ENCODE measurements around the gene TREML4. TPM values are rescaled to one million over a fixed set of nuclear protein-coding genes. Genes with fewer than 3 reads are reported as not detected.

Gene TREML4
- total RNA-seq, 1 experiment from 2014 or later = not detected

- no peak for TF ChIP-seq TCF7L2 (IDR thresholded peaks at IDR 0.05; ENCODE audit: borderline replicate concordance, extremely low read depth, insufficient read depth, insufficient read length)
- no peak for TF ChIP-seq FOSL1 (IDR thresholded peaks at IDR 0.05; ENCODE audit: low read depth)
- no peak for TF ChIP-seq SRF (IDR thresholded peaks at IDR 0.05; ENCODE audit: low read depth)
Observed at GRCh38 chr6:41216616-41217015, 11.5 kb upstream of the TREML4 start (continued).

- Histone ChIP-seq H3K4me2 (ENCODE audit: low read length) (no peak overlapping the region), H4K20me1 (ENCODE audit: insufficient read depth) (no peaks in the 10 kb centered on the region), H3K79me2 (ENCODE audit: insufficient read depth, low read length) (no peaks in the 10 kb centered on the region), H3K4me1 (ENCODE audit: control insufficient read depth in 1 of 2, insufficient read depth in 2 of 2, low read length in 2 of 2) (no peaks in the 10 kb centered on the region), H3K9me3 (ENCODE audit: control insufficient read depth in 1 of 2, insufficient read depth in 1 of 2, low read depth in 1 of 2, low read length in 2 of 2) (peaks cover 0 to 5% of the 10 kb centered on the region in 2 experiments; a peak in 1 of 4 replicates), H3K27me3 (ENCODE audit: insufficient read depth, low read length) (peaks cover 24% of the 10 kb centered on the region), H3K36me3 (ENCODE audit: control insufficient read depth in 1 of 2, insufficient read depth in 2 of 2, low read length in 2 of 2) (no peaks in the 10 kb centered on the region), H2AFZ (ENCODE audit: low read depth, low read length, poor library complexity, severe bottlenecking) (no peak overlapping the region), H3K27ac (ENCODE audit: low read depth, low read length) (no peak overlapping the region), H3K4me3 (replicated peaks in 1 of 2; ENCODE audit: low read depth in 1 of 2, low read length in 2 of 2) (no peak overlapping the region), H3K9me2 (ENCODE audit: insufficient read depth) (no peaks in the 10 kb centered on the region), H3K9ac (ENCODE audit: low read length) (no peak overlapping the region)
- RAD21 ChIA-PET (ENCODE audit: low non-redundant PET in 1 of 2, low total read pairs in 2 of 2, uncharacterized antibody in 2 of 2, unreplicated experiment in 2 of 2) = no interaction called here
- POLR2A ChIA-PET = no interaction called here
- intact Hi-C loops (cut with micrococcal nuclease) = no loop called here
- TF ChIP-seq MAX (IDR thresholded peaks at IDR 0.05) (no peak), CEBPB (IDR thresholded peaks at IDR 0.05; ENCODE audit: low read depth) (no peak), POLR2A (IDR thresholded peaks at IDR 0.05; ENCODE audit: borderline replicate concordance, extremely low read depth, insufficient read depth, insufficient read length) (no peak), ELF1 (IDR thresholded peaks at IDR 0.05; ENCODE audit: borderline replicate concordance, low read depth) (no peak)
- BruUV-seq (replicated peaks) = no TSS peak
- DNase-seq (ENCODE audit: low read depth, low spot score) = no peak
- CTCF ChIA-PET = no interaction called here
- no peak for ATAC-seq
Observed at GRCh38 chr6:41222045-41222444, 6.1 kb upstream of the TREML4 start.

DNA sequence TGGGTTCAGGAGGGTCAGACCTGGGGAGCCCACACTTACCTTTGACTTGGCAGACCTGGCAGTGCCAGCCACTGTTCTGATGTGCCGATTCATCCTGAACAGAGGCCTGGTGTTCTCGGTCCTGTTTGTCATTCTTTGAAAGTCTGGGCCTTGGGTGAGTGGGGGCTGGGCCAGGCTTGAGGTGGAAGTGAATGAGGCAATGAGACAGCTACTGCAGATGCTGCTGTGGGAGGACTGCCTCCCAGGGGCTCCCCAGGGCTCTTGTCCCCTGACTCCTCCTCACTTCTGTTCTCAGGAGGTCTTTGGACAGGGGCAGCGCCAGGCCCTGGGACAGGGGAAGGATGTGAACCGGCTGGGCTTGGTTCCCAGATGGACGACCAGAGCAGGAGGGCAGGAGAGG lies 5.6 kb upstream of the TREML4 start:
- ChIA-PET CTCF (no interaction called here), RAD21 (ENCODE audit: low non-redundant PET in 1 of 2, low total read pairs in 2 of 2, uncharacterized antibody in 2 of 2, unreplicated experiment in 2 of 2) (no interaction called here), POLR2A (no interaction called here)
- no TSS peak for BruUV-seq (replicated peaks)
- H3K79me2 ChIP-seq (ENCODE audit: insufficient read depth, low read length) = no peaks in the 10 kb centered on the region
- no peak overlapping the region for H2AFZ ChIP-seq (ENCODE audit: low read depth, low read length, poor library complexity, severe bottlenecking)
- intact Hi-C loops (cut with micrococcal nuclease) = no loop called here
- no peaks in the 10 kb centered on the region for H3K36me3 ChIP-seq (ENCODE audit: control insufficient read depth in 1 of 2, insufficient read depth in 2 of 2, low read length in 2 of 2)
- peaks cover 28% of the 10 kb centered on the region for H3K27me3 ChIP-seq (ENCODE audit: insufficient read depth, low read length)
- no peak overlapping the region for H3K9ac ChIP-seq (ENCODE audit: low read length)
- H4K20me1 ChIP-seq (ENCODE audit: insufficient read depth) = no peaks in the 10 kb centered on the region
- H3K4me2 ChIP-seq (ENCODE audit: low read length) = no peak overlapping the region
- H3K27ac ChIP-seq (ENCODE audit: low read depth, low read length) = no peak overlapping the region
- H3K4me3 ChIP-seq (replicated peaks in 1 of 2; ENCODE audit: low read depth in 1 of 2, low read length in 2 of 2) = no peak overlapping the region
- H3K9me3 ChIP-seq (ENCODE audit: control insufficient read depth in 1 of 2, insufficient read depth in 1 of 2, low read depth in 1 of 2, low read length in 2 of 2) = peaks cover 0 to 5% of the 10 kb centered on the region in 2 experiments; a peak in 1 of 4 replicates
- H3K4me1 ChIP-seq (ENCODE audit: control insufficient read depth in 1 of 2, insufficient read depth in 2 of 2, low read length in 2 of 2) = no peaks in the 10 kb centered on the region
- H3K9me2 ChIP-seq (ENCODE audit: insufficient read depth) = no peaks in the 10 kb centered on the region
- ATAC-seq (no peak), DNase-seq (ENCODE audit: low read depth, low spot score) (no peak)
- TF ChIP-seq JUND (IDR thresholded peaks at IDR 0.05) (no peak), CEBPB (IDR thresholded peaks at IDR 0.05; ENCODE audit: low read depth) (no peak), POLR2AphosphoS5 (IDR thresholded peaks at IDR 0.05; ENCODE audit: low read depth, low read length) (no peak), EGR1 (IDR thresholded peaks at IDR 0.05; ENCODE audit: low read depth) (no peak), FOSL1 (IDR thresholded peaks at IDR 0.05; ENCODE audit: low read depth) (no peak), REST (IDR thresholded peaks at IDR 0.05; ENCODE audit: low read depth) (no peak), ZFX (IDR thresholded peaks at IDR 0.05) (no peak)
- TF ChIP-seq, protein P1, sequence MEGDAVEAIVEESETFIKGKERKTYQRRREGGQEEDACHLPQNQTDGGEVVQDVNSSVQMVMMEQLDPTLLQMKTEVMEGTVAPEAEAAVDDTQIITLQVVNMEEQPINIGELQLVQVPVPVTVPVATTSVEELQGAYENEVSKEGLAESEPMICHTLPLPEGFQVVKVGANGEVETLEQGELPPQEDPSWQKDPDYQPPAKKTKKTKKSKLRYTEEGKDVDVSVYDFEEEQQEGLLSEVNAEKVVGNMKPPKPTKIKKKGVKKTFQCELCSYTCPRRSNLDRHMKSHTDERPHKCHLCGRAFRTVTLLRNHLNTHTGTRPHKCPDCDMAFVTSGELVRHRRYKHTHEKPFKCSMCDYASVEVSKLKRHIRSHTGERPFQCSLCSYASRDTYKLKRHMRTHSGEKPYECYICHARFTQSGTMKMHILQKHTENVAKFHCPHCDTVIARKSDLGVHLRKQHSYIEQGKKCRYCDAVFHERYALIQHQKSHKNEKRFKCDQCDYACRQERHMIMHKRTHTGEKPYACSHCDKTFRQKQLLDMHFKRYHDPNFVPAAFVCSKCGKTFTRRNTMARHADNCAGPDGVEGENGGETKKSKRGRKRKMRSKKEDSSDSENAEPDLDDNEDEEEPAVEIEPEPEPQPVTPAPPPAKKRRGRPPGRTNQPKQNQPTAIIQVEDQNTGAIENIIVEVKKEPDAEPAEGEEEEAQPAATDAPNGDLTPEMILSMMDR (IDR thresholded peaks at IDR 0.05 in 2 of 3, conservative IDR thresholded peaks at IDR 0.05 in 1 of 3; ENCODE audit: borderline replicate concordance in 1 of 3, insufficient read depth in 1 of 3, low read depth in 2 of 3, low read length in 2 of 3) = no peak
- TF ChIP-seq, protein P2, sequence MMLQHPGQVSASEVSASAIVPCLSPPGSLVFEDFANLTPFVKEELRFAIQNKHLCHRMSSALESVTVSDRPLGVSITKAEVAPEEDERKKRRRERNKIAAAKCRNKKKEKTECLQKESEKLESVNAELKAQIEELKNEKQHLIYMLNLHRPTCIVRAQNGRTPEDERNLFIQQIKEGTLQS (IDR thresholded peaks at IDR 0.05) = no peak
